IMR-90 (cell line): ENCODE measurements around the gene SMARCAD1. TPM values are rescaled to one million over a fixed set of nuclear protein-coding genes. Genes with fewer than 3 reads are reported as not detected.
A peak's percentile ranks its signal among the peaks of the same experiment; 100 is the strongest.

Experiments
- ATAC-seq: fragments of 200-7000 bp; cut with Tn5 transposase; 2 replicates; pipeline ENCODE4 v1.9.1; 2020; ENCODE audit warnings: low read depth, mild to moderate bottlenecking, moderate library complexity
- BruUV-seq: library from RNA; stranded (reverse); fragments of 400-500 nt; replicated peaks from 2 replicates; lab custom pipeline; 2021; lab: Mats Ljungman, UMichigan
- CTCF ChIA-PET: fragments of 300-600 bp; formaldehyde crosslinking; extraction: SDS; loops from one replicate; lab custom pipeline; 2021; ENCODE audit warnings: antibody characterized with exemption; lab: Yijun Ruan, JAX
- POLR2A ChIA-PET: fragments of 300-600 bp; sonication (Branson Sonifier 250); formaldehyde crosslinking; loops from one replicate; lab custom pipeline; 2022; ENCODE audit warnings: antibody characterized with exemption; ENCODE audit not compliant: unreplicated experiment; lab: Charles Lee
- DNase-seq: peaks from one replicate; pipeline ENCODE4 v3.0.0; 2013
- H2AFZ ChIP-seq: replicated peaks from 2 replicates; pipeline ENCODE3; 2013; ENCODE audit warnings: low read length, mild to moderate bottlenecking; ENCODE audit not compliant: poor library complexity
- H2AK5ac ChIP-seq: 2 replicates; pipeline ENCODE4 v1.6.1; 2013; ENCODE audit warnings: low read depth, low read length, inconsistent platforms
- H2AK9ac ChIP-seq: replicated peaks from 2 replicates; pipeline ENCODE3; 2013; ENCODE audit warnings: mild to moderate bottlenecking, low read depth, low read length, moderate library complexity; ENCODE audit not compliant: poor library complexity
- H2BK120ac ChIP-seq: 2 replicates; pipeline ENCODE4 v1.6.1; 2013; ENCODE audit warnings: low read depth, low read length, inconsistent platforms
- H2BK15ac ChIP-seq: 3 replicates; pipeline ENCODE4 v1.6.1; 2013; ENCODE audit warnings: low read depth, low read length, inconsistent platforms
- H2BK20ac ChIP-seq: 2 replicates; pipeline ENCODE4 v1.6.1; 2013; ENCODE audit warnings: low read depth, mild to moderate bottlenecking, inconsistent platforms, low read length, moderate library complexity
- H2BK5ac ChIP-seq: 2 replicates; pipeline ENCODE4 v1.6.1; 2013; ENCODE audit warnings: mild to moderate bottlenecking, low read depth, low read length, inconsistent platforms; ENCODE audit not compliant: poor library complexity, severe bottlenecking
- H3K14ac ChIP-seq: replicated peaks from 2 replicates; pipeline ENCODE4 v1.6.1; 2013; ENCODE audit warnings: low read depth, low read length, inconsistent platforms
- H3K18ac ChIP-seq: 2 replicates; pipeline ENCODE4 v1.6.1; 2013; ENCODE audit warnings: low read depth, low read length, control low read depth
- H3K23ac ChIP-seq: 2 replicates; pipeline ENCODE4 v1.6.1; 2013; ENCODE audit warnings: low read depth, low read length, inconsistent platforms
- H3K27ac ChIP-seq: 2 replicates; pipeline ENCODE4 v1.5.1; 2013; ENCODE audit warnings: mild to moderate bottlenecking, control low read depth, low read length; ENCODE audit not compliant: insufficient read depth
- H3K27me3 ChIP-seq: 2 replicates; pipeline ENCODE4 v1.6.1; 2013; ENCODE audit warnings: low read length; ENCODE audit not compliant: control insufficient read depth, insufficient read depth
- H3K36me3 ChIP-seq: 2 replicates; pipeline ENCODE4 v1.6.1; 2013; ENCODE audit warnings: low read length, mixed read lengths; ENCODE audit not compliant: control insufficient read depth, insufficient read depth
- H3K4ac ChIP-seq: 2 replicates; pipeline ENCODE4 v1.6.1; 2013; ENCODE audit warnings: low read depth, low read length, inconsistent platforms
- H3K4me1 ChIP-seq: 2 replicates; pipeline ENCODE4 v1.6.1; 2013; ENCODE audit warnings: low read length, mixed read lengths; ENCODE audit not compliant: control insufficient read depth, insufficient read depth
- H3K4me2 ChIP-seq: 2 replicates; pipeline ENCODE4 v1.6.1; 2013; ENCODE audit warnings: low read depth, mild to moderate bottlenecking, control low read depth, low read length, moderate library complexity
- H3K4me3 ChIP-seq: 2 replicates; pipeline ENCODE4 v1.5.1; 2013; ENCODE audit warnings: low read depth, mild to moderate bottlenecking, control low read depth, low read length, moderate library complexity; ENCODE audit not compliant: insufficient read depth
- H3K56ac ChIP-seq: 2 replicates; pipeline ENCODE4 v1.6.1; 2013; ENCODE audit warnings: low read length, inconsistent platforms; ENCODE audit not compliant: insufficient read depth; ENCODE audit errors: extremely low read depth
- H3K79me1 ChIP-seq, 2 experiments: 2 replicates each; pipeline ENCODE4 v1.6.1; 2013; ENCODE audit warnings: low read length in 2 of 2, inconsistent platforms in 1 of 2, low read depth in 1 of 2
- H3K9ac ChIP-seq: 2 replicates; pipeline ENCODE4 v1.6.1; 2013; ENCODE audit warnings: low read depth, low read length, control low read depth
- H3K9me1 ChIP-seq: 2 replicates; pipeline ENCODE4 v1.6.1; 2013; ENCODE audit warnings: low read length, inconsistent platforms; ENCODE audit not compliant: insufficient read depth
- H3K9me3 ChIP-seq: 2 replicates; pipeline ENCODE4 v1.6.1; 2013; ENCODE audit warnings: low read length; ENCODE audit not compliant: control insufficient read depth, insufficient read depth
- H4K20me1 ChIP-seq: 2 replicates; pipeline ENCODE4 v1.6.1; 2013; ENCODE audit warnings: low read length, inconsistent platforms; ENCODE audit not compliant: insufficient read depth
- H4K5ac ChIP-seq: 2 replicates; pipeline ENCODE4 v1.6.1; 2013; ENCODE audit warnings: mild to moderate bottlenecking, low read depth, low read length, control low read depth
- H4K8ac ChIP-seq, 2 experiments: 2 replicates each; pipeline ENCODE4 v1.6.1; 2013; ENCODE audit warnings: low read depth in 2 of 2, low read length in 2 of 2, control low read depth in 1 of 2, inconsistent platforms in 1 of 2
- H4K91ac ChIP-seq: 2 replicates; pipeline ENCODE4 v1.6.1; 2013; ENCODE audit warnings: low read depth, low read length, inconsistent platforms; ENCODE audit not compliant: insufficient read depth
- CEBPB ChIP-seq: IDR thresholded peaks from 2 replicates; pipeline ENCODE4 v1.6.1; 2012; ENCODE audit warnings: low read depth, low read length, improper control_type of control experiment
- CHD1 ChIP-seq: IDR thresholded peaks from 2 replicates; pipeline ENCODE4 v1.6.1; 2012; ENCODE audit warnings: low read depth, low read length, improper control_type of control experiment
- FOS ChIP-seq: fragments of 150-350 bp; IDR thresholded peaks from 2 replicates; pipeline ENCODE4 v1.6.1; 2016; ENCODE audit warnings: low read depth, low read length
- MAFK ChIP-seq: IDR thresholded peaks from 2 replicates; pipeline ENCODE4 v1.6.1; 2012; ENCODE audit warnings: low read depth, low read length, improper control_type of control experiment
- MAZ ChIP-seq: IDR thresholded peaks from 2 replicates; pipeline ENCODE4 v1.6.1; 2012; ENCODE audit warnings: low read depth, mild to moderate bottlenecking, low read length, improper control_type of control experiment, moderate library complexity, borderline replicate concordance
- MXI1 ChIP-seq: IDR thresholded peaks from 2 replicates; pipeline ENCODE4 v1.6.1; 2012; ENCODE audit warnings: low read depth, mild to moderate bottlenecking, low read length, moderate library complexity, borderline replicate concordance
- POLR2A ChIP-seq: IDR thresholded peaks from 2 replicates; pipeline ENCODE4 v1.6.1; 2012; ENCODE audit warnings: mild to moderate bottlenecking, low read depth, low read length
- RCOR1 ChIP-seq: IDR thresholded peaks from 2 replicates; pipeline ENCODE4 v1.6.1; 2012; ENCODE audit warnings: mild to moderate bottlenecking, low read length, improper control_type of control experiment; ENCODE audit not compliant: insufficient replicate concordance
- RFX5 ChIP-seq: IDR thresholded peaks from 2 replicates; pipeline ENCODE4 v1.8.0; 2012; ENCODE audit warnings: low read depth, mild to moderate bottlenecking, low read length, moderate library complexity
- dilution Hi-C: fragments of 300-500 bp; cut with HindIII; formaldehyde crosslinking; loops from one replicate; pipeline ENCODE4 v1.14.3; 2018; ENCODE audit warnings: low sequenced_read_pairs; ENCODE audit not compliant: unreplicated experiment
- in situ Hi-C: fragments of 300-500 bp; cut with MboI; formaldehyde crosslinking; loops from 3 replicates; pipeline ENCODE4 v1.14.3; 2019; ENCODE audit warnings: low sequenced_read_pairs, inconsistent platforms, mixed read lengths
- intact Hi-C: fragments of 100-400 bp; cut with micrococcal nuclease; formaldehyde crosslinking; loops from 2 replicates; pipeline ENCODE4 v1.10.0; 2022
- polyA plus RNA-seq, 3 experiments: library from polyadenylated mRNA; depleted of rRNA; stranded (reverse); fragments of >200 nt; gene quantifications; 2 replicates each; pipeline ENCODE4 v1.2.3, GENCODE V29; 2012; ENCODE audit warnings: low replicate concordance in 1 of 3
- total RNA-seq: library from RNA; depleted of rRNA; stranded (reverse); fragments of >200 nt; gene quantifications from 2 replicates; pipeline ENCODE4 v1.2.3, GENCODE V29; 2012
- TF ChIP-seq, protein P1 (sequence below): fragments of 150-350 bp; IDR thresholded peaks from 2 replicates; pipeline ENCODE4 v1.6.1; 2016; ENCODE audit warnings: low read depth, mild to moderate bottlenecking, low read length, moderate library complexity, borderline replicate concordance
- TF ChIP-seq, protein P2 (sequence below): fragments of 150-350 bp; IDR thresholded peaks from 2 replicates; pipeline ENCODE4 v1.6.1; 2017; ENCODE audit warnings: mild to moderate bottlenecking, antibody characterized with exemption, low read length, low read depth

SMARCAD1 gene
- total and polyA plus RNA-seq, 2 of the 4 experiments (the other 2 are of a cell fraction), result 12.3 to 35.3 TPM

GRCh38 chr4:94240384-94240783 lies 32.7 kb downstream of the SMARCAD1 start:
- Histone ChIP-seq H2BK20ac (no peak overlapping the region), H3K4me2 (no peak overlapping the region), H3K27ac (no peak overlapping the region), H4K20me1 (no peaks in the 10 kb centered on the region), H4K5ac (no peak overlapping the region), H2AK5ac (no peak overlapping the region), H3K18ac (no peak overlapping the region), H3K56ac (no peak overlapping the region), H3K4ac (no peak overlapping the region), H2AFZ (no peak overlapping the region), H3K9me3 (no peaks in the 10 kb centered on the region), H2BK5ac (no peak overlapping the region), H3K4me3 (no peak overlapping the region), H4K91ac (no peak overlapping the region), H3K36me3 (peaks cover 15% of the 10 kb centered on the region), H2AK9ac (no peak overlapping the region), H3K14ac (no peak overlapping the region), H3K4me1 (peaks cover 2% of the 10 kb centered on the region; the same call in 1 of the 2 replicates), H2BK15ac (no peak overlapping the region), H2BK120ac (no peak overlapping the region), H4K8ac (no peak overlapping the region), H3K9ac (no peak overlapping the region), H3K9me1 (peaks cover 3% of the 10 kb centered on the region; the same call in 1 of the 2 replicates), H3K23ac (no peak overlapping the region), H3K27me3 (no peaks in the 10 kb centered on the region), H3K79me1 (peaks cover 5 to 9% of the 10 kb centered on the region in 2 experiments; a peak in 3 of 4 replicates)
- peak; percentile 17 for DNase-seq
- in situ Hi-C loops, result no loop called here
- dilution Hi-C loops, result no loop called here
- ChIA-PET POLR2A (no interaction called here), CTCF (no interaction called here)
- intact Hi-C loops, result no loop called here
- ATAC-seq, result peak; percentile 73
- no TSS peak for BruUV-seq
- TF ChIP-seq, protein P1, sequence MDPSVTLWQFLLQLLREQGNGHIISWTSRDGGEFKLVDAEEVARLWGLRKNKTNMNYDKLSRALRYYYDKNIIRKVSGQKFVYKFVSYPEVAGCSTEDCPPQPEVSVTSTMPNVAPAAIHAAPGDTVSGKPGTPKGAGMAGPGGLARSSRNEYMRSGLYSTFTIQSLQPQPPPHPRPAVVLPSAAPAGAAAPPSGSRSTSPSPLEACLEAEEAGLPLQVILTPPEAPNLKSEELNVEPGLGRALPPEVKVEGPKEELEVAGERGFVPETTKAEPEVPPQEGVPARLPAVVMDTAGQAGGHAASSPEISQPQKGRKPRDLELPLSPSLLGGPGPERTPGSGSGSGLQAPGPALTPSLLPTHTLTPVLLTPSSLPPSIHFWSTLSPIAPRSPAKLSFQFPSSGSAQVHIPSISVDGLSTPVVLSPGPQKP, result no peak
- TF ChIP-seq MXI1, result no peak
- TF ChIP-seq RCOR1, result no peak
- no peak for TF ChIP-seq MAFK
- no peak for TF ChIP-seq FOS
- no peak for TF ChIP-seq MAZ
- no peak for TF ChIP-seq CEBPB
- TF ChIP-seq RFX5, result no peak
- TF ChIP-seq, protein P2, sequence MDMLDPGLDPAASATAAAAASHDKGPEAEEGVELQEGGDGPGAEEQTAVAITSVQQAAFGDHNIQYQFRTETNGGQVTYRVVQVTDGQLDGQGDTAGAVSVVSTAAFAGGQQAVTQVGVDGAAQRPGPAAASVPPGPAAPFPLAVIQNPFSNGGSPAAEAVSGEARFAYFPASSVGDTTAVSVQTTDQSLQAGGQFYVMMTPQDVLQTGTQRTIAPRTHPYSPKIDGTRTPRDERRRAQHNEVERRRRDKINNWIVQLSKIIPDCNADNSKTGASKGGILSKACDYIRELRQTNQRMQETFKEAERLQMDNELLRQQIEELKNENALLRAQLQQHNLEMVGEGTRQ, result no peak
- no peak for TF ChIP-seq CHD1
- no peak for TF ChIP-seq POLR2A
